LNCAP (cell line): ENCODE results near the gene CEP63.

Source experiments
- TF ChIP-seq, protein P1 (sequence below): fragments of 450-650 bp; IDR thresholded peaks from 2 replicates; pipeline ENCODE4 v1.5.1; 2017; ENCODE audit warnings: mild to moderate bottlenecking

CEP63 gene

DNA sequence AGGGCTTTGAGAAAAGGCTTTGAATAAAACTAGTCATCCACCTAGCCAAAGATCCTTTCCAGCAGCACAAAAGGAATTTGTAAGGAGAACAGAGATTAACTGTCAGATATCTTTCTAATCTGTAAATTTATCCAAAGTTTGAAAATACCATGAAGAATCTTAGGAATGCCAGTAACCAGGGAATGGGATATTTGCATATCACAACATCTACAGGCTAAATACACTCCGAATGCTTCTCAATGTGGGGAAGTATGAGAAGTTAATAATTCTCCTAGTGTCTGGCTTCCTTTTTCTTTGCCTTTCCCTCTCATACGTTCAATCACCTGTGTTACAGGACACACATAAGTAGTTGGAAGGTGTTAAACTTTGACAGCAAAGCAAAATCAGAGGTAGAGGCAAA, 7.9 kb upstream of the CEP63 start:
- TF ChIP-seq, protein P1, sequence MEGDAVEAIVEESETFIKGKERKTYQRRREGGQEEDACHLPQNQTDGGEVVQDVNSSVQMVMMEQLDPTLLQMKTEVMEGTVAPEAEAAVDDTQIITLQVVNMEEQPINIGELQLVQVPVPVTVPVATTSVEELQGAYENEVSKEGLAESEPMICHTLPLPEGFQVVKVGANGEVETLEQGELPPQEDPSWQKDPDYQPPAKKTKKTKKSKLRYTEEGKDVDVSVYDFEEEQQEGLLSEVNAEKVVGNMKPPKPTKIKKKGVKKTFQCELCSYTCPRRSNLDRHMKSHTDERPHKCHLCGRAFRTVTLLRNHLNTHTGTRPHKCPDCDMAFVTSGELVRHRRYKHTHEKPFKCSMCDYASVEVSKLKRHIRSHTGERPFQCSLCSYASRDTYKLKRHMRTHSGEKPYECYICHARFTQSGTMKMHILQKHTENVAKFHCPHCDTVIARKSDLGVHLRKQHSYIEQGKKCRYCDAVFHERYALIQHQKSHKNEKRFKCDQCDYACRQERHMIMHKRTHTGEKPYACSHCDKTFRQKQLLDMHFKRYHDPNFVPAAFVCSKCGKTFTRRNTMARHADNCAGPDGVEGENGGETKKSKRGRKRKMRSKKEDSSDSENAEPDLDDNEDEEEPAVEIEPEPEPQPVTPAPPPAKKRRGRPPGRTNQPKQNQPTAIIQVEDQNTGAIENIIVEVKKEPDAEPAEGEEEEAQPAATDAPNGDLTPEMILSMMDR = no peak

DNA sequence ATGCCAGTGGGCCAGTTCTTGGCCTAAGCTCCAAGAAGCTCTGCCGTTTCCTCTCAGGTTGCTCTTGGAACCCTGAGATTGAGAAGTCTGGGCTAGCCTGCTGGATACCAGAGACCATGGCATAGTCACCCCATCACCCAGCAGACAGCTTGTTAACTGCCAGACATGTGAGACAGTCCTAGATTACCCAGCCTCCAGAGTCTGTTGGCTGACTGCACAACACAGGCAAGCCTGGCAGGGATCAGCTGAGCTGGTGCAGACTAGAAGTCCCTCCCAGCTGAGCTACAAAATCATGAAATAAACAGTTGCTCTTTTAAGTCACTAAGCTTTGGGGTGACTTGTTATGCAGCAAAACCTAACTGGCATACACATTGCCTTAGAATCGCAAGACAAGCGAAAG, 5.3 kb upstream of the CEP63 start:
- TF ChIP-seq, protein P1 = no peak

DNA sequence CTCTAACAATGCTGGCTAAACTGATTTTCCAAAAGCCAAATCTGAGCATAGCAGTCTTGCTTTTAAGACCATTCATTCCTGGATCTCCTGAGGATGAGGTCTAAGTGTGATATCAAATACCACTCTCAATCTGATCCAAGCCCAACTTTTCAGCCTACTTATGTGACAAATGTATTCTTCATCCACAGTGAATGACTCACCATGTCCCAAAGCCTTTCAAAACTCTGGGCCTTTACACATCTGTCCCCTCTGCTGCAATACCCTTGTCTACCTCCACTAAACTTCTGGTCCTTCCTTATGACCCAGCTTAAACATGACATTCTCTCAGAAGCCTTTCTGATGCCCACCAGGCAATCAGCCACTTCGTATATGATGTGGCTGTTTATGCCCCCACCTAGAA, 4.7 kb upstream of the CEP63 start:
- TF ChIP-seq, protein P1 = no peak

DNA sequence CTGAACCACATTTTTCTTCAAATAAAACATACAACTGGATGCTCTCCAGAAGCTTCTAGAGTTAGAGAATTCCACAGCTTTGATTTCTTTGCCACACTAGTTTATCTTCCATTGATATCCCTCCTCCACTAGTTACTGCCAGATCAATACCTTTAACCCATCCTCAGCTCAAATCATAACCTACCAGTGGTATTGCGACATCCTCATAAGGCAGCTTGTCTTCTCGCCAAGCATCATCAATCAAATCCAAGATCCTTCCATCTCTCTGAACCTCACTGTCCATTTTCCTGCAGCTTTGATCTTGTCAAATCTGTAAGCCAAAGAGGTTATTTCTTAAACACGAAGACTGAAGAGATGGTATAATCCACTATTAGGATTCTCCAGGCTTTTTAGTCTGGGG, 3.2 kb upstream of the CEP63 start:
- TF ChIP-seq, protein P1 = no peak

DNA sequence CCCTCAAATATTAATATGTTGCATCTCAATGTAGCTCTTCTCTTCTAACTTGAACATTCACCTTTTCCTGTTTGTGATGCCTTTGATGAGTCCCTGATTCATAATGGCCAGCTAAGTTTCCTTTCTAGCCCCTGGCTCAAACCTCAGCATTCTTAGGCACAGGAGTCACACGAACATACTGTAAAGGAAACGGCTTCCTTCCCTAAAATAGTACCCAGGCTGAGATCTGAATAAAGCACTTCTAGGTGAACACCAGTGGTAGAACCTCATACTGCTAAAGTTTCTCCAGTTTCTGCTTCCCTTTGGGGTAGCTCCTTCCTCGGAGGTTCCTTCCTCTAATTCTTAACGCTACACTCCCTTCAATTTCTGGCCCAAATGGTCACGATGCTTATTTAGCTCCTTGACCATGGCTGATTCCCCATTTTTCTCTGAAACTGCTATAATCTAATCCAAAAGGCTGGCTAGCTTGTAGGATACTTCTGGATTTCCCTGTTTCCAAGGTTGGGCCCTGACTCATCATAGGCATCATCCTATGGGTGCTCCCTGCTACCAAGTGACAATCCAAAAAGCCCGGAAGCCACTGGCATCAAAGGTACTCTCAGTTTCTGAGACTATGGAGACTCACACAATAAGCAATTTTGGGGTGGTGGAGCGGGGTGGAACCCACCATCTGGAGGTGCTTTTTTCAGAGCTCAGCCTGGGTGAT, 2.5 kb upstream of the CEP63 start:
- TF ChIP-seq, protein P1 = no peak

DNA sequence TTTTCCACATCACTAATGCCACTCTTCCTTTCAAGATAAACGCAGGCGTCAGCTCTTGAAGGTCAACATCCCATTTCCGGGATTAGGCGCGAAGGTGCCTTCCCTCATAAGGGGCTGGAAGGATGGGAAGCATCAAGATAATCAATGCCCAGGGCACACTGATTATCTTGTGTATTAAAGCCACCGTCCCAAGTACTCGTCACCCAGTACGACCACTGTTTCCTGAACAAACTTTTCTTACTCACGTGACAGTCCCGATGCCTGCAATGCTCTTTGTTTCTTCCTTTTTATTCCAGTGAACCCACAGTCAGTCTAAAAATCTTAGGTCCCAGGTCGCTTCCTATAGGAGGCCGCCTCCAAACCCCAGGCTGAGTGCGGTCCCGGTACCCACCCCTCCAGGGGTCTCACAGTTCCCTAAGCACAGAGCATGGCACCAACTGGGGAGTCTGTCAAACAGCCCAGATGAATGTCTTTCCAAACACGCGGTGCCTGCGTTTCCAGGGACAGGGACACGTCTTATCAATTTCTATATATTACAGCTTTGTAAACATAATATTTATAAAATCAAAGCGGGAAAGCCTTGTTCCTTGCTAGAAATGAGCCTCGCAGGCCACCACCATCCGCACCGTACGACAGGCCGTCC, 661 bp upstream of the CEP63 start:
- TF ChIP-seq, protein P1 = no peak

DNA sequence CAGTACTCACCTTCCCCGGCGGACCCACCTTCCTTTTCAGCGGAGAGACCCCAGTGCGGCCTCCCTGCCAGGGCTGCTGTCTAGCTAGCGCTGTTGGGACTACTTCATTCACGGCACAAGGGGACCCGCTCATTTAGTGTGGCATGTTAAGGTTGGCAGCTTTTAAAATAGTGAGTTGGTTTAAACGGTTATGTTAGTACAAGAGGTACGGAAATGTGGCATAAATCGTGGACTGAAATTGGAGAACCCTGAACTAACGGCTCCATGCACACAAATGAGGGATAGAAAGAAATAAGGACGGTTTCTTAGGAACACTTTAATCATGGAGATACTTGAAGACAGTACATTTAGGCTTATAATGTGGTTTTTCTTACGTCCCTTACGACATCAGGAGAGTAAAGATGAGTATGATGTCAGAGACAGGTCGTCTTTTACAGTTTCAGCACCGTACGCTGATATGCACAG, 752 bp downstream of the CEP63 start:
- TF ChIP-seq, protein P1 = no peak
